Epithelial cell of esophagus (primary cell): Measurements from ENCODE around the gene ADAMTS17.
"Not testable (repeated sequence)": the region's sequence is repeated elsewhere in the genome, so short reads cannot be mapped to it uniquely, and the experiment has no call there.

Source experiments
- DNase-seq: peaks from one replicate; pipeline ENCODE4 v3.0.0; 2010; ENCODE audit warnings: low read depth
- H3K4me3 ChIP-seq: 2 replicates; pipeline ENCODE4 v1.5.1; 2011; ENCODE audit warnings: mild to moderate bottlenecking, low read length, control low read depth
- CTCF ChIP-seq: IDR thresholded peaks from 2 replicates; pipeline ENCODE4 v1.5.1; 2011; ENCODE audit warnings: low read depth, mild to moderate bottlenecking, low read length, control low read depth, inconsistent platforms; ENCODE audit not compliant: insufficient read depth; ENCODE audit errors: missing control alignments

The ADAMTS17 gene

GRCh38 chr15:100075229-100075628 is 266.5 kb downstream of the ADAMTS17 start:
- TF ChIP-seq CTCF = no peak
- no peak for DNase-seq
- H3K4me3 ChIP-seq = no peak overlapping the region

DNA sequence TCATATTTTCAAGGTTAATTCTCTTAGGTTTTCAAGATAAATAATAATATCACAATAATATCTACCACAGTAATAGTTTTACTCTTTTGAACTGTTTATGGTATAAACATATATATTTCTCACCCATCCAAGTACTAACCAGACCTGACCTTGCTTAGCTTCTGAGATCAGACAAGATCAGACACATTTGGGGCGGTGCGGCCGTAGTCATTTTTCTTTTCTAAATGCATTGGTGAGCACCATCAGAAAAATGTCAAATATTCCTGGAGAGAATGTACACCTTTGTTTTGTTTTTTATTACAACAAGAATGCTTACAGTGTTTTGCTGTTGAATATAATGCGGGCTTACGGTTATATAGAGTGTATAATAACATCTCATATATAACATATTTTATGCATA is 267.8 kb downstream of the ADAMTS17 start:
- TF ChIP-seq CTCF = no peak
- no peak overlapping the region for H3K4me3 ChIP-seq
- peak; percentile 82 for DNase-seq

DNA sequence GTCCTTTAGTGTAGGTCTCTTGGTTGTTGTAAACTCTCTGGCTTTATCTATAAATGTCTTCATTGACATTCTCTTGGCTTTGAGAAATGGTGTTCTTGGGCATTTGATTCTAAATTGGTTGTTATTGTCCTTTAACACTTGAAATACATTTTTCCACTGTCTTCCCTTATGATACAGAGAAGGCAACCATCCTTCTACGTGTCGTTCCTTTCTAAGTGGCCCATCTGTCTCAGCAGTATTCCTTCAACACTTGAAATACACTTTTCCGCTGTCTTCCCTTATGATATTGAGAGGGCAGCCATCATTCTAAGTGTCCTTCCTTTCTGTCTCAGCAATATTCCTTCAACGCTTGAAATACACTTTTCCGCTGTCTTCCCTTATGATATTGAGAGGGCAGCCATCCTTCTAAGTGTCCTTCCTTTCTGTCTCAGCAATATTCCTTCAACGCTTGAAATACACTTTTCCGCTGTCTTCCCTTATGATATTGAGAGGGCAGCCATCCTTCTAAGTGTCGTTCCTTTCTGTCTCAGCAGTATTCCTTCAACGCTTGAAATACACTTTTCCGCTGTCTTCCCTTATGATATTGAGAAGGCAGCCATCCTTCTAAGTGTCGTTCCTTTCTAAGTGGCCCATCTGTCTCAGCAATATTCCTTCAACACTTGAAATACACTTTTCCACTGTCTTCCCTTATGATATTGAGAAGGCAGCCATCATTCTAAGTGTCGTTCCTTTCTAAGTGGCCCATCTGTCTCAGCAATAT is 275.1 kb downstream of the ADAMTS17 start:
- H3K4me3 ChIP-seq = not testable (repeated sequence)

GRCh38 chr15:100061944-100062343 is 279.8 kb downstream of the ADAMTS17 start:
- DNase-seq = no peak
- no peak for TF ChIP-seq CTCF
- H3K4me3 ChIP-seq = no peak overlapping the region

More for the DNA sequence above, 275.1 kb downstream of the ADAMTS17 start:
- DNase-seq = not testable (repeated sequence)

GRCh38 chr15:100060276-100060926 is 281.4 kb downstream of the ADAMTS17 start:
- H3K4me3 ChIP-seq = no peak overlapping the region
- peak; percentile 84 for DNase-seq
- no peak for TF ChIP-seq CTCF

DNA sequence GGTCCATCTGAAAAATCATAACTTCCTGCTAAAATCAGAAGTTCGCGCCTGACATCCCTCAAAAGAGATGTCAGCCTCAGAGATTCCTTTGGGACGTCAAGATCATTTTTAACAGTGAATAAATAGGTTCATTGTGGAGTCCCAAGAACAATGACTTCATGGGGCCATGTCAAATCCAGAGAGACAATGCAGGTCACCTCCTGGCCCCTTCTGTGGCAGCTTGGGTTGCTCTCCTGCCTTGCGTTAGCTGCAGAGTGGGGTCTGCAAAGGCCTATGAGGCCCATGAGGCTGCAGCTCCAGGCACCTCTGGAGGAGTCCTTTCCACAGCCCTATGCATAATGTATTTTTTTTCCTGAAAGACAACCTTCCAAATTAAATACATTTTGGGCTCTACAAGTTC is 282.3 kb downstream of the ADAMTS17 start:
- DNase-seq = no peak
- no peak for TF ChIP-seq CTCF
- H3K4me3 ChIP-seq = no peak overlapping the region

DNA sequence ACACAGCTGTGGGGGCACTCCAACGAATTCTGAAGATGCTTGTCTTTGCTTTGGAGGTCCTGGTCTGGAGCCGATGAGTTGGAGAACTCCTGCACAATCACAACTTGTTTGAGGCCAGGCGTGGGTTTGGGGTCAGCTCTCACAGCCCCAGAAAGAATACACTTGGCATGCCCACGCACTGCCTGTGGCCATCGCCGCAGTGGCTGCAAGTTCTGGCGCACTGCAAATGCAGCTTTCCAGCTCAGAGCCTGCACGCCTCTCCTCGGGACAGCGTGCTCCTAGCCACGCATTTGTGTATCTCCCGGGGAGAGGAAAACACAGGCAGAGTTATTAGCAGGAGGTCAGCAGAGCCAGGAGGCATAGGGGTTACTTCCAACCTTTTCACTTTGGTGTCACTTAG is 282.7 kb downstream of the ADAMTS17 start:
- DNase-seq = no peak
- no peak overlapping the region for H3K4me3 ChIP-seq
- TF ChIP-seq CTCF = no peak
